Mesothelial cell of epicardium (in vitro differentiated cells): ENCODE measurements around the gene AOX1. TPM values are rescaled to one million over a fixed set of nuclear protein-coding genes. Genes with fewer than 3 reads are reported as not detected.

ENCODE experiments used
- DNase-seq, 2 experiments: peaks; one replicate each; pipeline ENCODE4 v3.0.0; 2021; ENCODE audit warnings: low spot score in 2 of 2; ENCODE audit not compliant: unreplicated experiment in 2 of 2
- H3K27ac Mint-ChIP-seq: 2 replicates; pipeline ENCODE4 v1.8.0; 2021; ENCODE audit warnings: mixed read lengths
- H3K27me3 Mint-ChIP-seq: 2 replicates; pipeline ENCODE4 v1.8.0; 2021; ENCODE audit warnings: low read depth, mixed read lengths
- H3K36me3 Mint-ChIP-seq: 2 replicates; pipeline ENCODE4 v1.8.0; 2021; ENCODE audit warnings: mixed read lengths
- H3K4me1 Mint-ChIP-seq: 2 replicates; pipeline ENCODE4 v1.8.0; 2021; ENCODE audit warnings: mixed read lengths
- H3K4me3 Mint-ChIP-seq: 2 replicates; pipeline ENCODE4 v1.8.0; 2021; ENCODE audit warnings: mild to moderate bottlenecking, moderate library complexity, mixed read lengths
- H3K9me3 Mint-ChIP-seq: 2 replicates; pipeline ENCODE4 v1.8.0; 2021; ENCODE audit warnings: mixed read lengths
- total RNA-seq: library from RNA; stranded (reverse); gene quantifications from 3 replicates; pipeline ENCODE4 v1.2.1, GENCODE V29; 2021
- TF ChIP-seq, protein P1 (sequence below): fragments of 200-600 bp; sonication (generic); IDR thresholded peaks from one replicate; pipeline ENCODE4 v1.5.0; 2021; ENCODE audit warnings: antibody characterized with exemption; ENCODE audit not compliant: unreplicated experiment

The AOX1 gene
- total RNA-seq, 1 donor from 2014 or later: 2.2 TPM

DNA sequence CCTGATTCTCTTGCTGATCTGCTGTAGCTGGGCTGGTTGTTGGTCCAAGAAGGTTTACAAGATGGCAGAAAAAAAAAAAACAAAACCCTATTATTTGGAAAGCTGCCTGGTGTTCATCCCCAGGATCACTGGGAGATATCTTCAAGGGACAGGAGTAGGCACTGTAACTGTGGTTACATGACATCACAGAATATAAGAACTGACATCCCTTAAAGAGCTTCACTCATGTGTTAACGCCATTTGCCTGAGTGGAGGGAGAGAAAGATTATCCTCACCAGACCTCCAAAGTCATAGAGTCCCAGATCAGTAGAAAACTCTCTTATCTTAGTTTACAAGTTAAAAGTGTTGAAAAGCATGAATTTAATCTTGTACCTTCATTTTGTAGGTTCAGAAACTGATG lies 130.6 kb downstream of the AOX1 start:
- H3K4me1 Mint-ChIP-seq: peaks cover 10% of the 10 kb centered on the region
- no peak overlapping the region for H3K27ac Mint-ChIP-seq
- TF ChIP-seq, protein P1, sequence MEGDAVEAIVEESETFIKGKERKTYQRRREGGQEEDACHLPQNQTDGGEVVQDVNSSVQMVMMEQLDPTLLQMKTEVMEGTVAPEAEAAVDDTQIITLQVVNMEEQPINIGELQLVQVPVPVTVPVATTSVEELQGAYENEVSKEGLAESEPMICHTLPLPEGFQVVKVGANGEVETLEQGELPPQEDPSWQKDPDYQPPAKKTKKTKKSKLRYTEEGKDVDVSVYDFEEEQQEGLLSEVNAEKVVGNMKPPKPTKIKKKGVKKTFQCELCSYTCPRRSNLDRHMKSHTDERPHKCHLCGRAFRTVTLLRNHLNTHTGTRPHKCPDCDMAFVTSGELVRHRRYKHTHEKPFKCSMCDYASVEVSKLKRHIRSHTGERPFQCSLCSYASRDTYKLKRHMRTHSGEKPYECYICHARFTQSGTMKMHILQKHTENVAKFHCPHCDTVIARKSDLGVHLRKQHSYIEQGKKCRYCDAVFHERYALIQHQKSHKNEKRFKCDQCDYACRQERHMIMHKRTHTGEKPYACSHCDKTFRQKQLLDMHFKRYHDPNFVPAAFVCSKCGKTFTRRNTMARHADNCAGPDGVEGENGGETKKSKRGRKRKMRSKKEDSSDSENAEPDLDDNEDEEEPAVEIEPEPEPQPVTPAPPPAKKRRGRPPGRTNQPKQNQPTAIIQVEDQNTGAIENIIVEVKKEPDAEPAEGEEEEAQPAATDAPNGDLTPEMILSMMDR: no peak
- H3K36me3 Mint-ChIP-seq: no peaks in the 10 kb centered on the region
- no peak for DNase-seq
- no peak overlapping the region for H3K4me3 Mint-ChIP-seq
- peaks cover 32% of the 10 kb centered on the region for H3K27me3 Mint-ChIP-seq
- peaks cover 18% of the 10 kb centered on the region for H3K9me3 Mint-ChIP-seq

Other genes starting within 250 kb of the AOX1 start
- gene KCTD18, start 75.9 kb upstream of the AOX1 start, total RNA-seq: 13.2 to 15.6 TPM (median 14.6 TPM) in 3 replicates
- gene SGO2, start 59.8 kb upstream of the AOX1 start, total RNA-seq: 8.8 to 10.7 TPM (median 9.2 TPM) in 3 replicates
- gene BZW1, start 225.9 kb downstream of the AOX1 start, total RNA-seq: 207 to 233 TPM (median 209 TPM) in 3 replicates